GM21786 (cell line): ENCODE data around the gene FKBP1A.

Experiments
- ATAC-seq: cut with Tn5 transposase; IDR thresholded peaks from one replicate; pipeline ENCODE4 v1.9.1; 2021; ENCODE audit not compliant: unreplicated experiment

Gene FKBP1A

GRCh38 chr20:1335961-1336698 is 56.7 kb downstream of the FKBP1A start:
- no peak for ATAC-seq

- no peak for ATAC-seq
Observed at GRCh38 chr20:1334761-1335160, 58.1 kb downstream of the FKBP1A start.

- ATAC-seq = no peak
Observed at GRCh38 chr20:1334370-1334731, 58.5 kb downstream of the FKBP1A start.

- ATAC-seq = no peak
Observed at GRCh38 chr20:1333462-1334369, 59.1 kb downstream of the FKBP1A start.

- no peak for ATAC-seq
Observed at GRCh38 chr20:1332749-1333300, 60.0 kb downstream of the FKBP1A start.

DNA sequence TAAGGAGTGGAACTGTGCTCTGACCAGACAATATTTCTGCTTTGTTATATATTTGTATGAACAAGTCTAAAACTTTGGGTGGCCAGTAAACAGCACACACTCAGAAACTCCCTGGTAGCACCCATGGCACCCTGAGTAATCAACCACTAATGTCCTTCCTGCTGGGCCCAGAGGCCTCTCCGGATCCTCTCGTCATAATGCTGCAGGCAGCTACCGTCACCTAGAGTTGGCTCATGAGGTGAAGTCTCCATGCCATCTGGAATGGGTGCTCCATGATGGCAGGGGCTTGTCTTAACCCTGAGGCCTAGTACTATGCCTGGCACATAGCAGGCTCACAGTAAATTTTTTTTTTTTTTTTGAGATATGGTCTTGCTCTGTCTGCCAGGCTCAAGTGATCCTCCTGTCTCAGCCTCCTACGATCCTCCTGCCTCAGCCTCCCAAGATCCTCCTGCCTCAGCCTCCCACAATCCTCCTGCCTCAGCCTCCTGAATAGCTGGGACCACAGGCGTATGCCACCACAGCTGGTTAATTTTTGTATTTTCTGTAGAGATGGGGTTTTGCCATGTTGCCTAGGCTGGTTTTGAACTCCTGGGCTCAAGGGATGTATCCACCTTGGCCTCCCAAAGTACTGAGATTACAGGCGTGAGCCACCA is 60.9 kb downstream of the FKBP1A start:
- ATAC-seq = no peak

DNA sequence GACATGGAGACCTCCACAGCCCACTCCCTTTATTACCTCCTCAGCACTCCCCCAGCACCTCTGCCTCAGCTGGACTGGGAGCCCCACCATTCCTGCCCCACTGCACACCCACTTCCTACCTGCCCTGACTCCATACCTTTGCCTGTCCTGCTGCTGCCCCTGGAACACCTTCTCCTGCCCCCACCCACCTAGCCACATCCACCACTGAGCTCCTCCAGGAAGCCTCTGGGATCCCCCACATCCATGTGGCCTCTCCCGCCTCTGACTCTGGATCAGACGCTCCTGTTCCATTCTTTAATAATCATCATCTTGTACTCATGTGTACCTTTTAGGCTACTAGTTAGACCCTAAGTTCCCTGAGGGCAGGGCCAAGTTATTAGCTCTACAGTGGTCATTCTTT is 61.8 kb downstream of the FKBP1A start:
- no peak for ATAC-seq

- ATAC-seq = peak; percentile 59
Observed at GRCh38 chr20:1330075-1330830, 62.6 kb downstream of the FKBP1A start.

DNA sequence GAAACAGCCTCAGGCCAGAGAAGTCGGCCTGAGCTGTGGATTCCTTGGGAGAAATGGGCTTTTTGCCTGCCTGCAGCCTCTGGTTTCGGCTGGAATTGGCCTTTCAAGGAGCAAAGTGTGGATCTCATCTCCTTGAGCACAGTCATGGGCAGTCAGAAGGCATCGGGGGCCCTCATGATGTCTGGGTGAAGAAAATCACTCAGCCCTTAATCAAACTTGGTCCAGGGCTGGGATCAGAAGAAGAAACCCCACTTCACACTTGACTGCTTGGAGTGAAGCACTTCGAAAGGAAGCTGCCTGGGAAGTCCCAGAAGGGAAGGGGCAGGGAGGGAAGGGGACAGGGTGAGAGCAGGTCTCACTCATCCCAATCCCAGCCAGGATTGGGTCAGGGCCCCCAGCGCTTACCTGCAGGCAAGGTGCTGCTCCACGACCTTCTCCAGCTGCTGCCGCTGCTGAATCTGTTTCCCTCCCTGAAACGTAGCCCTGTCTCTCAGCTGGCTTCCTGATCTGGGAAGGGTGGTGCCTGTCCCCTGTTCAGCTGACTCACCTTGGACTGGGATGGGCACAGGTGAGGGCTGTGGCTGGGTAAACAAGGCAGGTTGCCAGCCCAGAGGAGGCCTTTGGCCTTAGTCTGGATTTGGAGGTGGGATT is 64.0 kb downstream of the FKBP1A start, which contains the start of gene SDCBP2:
Gene SDCBP2 (minus strand): TSS at position 460 of the 651 bp plus-strand sequence. CDS start 8,723 bp downstream, outside the sequence.
- no peak for ATAC-seq

DNA sequence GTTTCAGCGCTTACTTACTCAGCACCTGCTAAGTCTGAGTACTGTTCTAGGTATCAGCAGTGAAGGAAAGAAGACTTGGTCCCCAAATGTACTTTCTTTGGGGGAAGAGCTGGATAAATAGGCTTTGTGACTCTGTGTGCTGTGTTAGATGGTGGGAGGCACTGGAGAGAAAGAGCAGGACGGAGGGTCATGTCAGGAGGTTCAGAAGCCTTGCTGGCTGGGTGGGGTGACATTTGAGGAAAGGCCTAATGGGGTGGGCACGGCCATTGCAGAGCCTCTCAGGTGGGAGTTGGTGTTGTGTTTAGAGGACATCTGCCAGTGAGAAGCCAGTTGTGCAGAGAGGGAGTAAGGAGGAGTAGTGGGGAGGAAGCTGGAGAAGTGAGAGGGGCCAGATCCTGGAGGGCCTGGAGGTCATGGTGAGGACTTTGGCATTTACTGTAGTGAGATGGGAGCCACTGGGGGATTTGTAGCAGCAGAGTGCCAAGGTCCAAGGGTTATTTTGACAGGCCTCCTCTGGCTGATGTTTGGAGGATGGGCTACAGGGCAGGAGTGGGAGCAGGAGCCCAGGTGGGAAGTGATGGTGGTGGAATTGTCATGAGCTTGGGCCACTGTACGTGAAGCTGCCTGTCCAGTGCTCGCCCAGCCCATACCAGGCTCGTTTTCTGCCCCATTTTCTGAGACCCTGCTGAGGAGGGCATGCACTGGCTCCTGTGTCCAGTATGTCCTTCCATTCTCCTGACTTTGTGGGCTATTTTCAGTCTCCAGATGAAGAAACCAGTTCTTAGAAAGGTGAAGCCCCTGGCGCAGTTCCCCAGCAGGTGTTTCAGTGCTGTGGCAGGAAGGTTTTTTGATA is 64.8 kb downstream of the FKBP1A start:
- no peak for ATAC-seq

- ATAC-seq = no peak
Observed at GRCh38 chr20:1327241-1327653, 65.6 kb downstream of the FKBP1A start.

- ATAC-seq = no peak
Observed at GRCh38 chr20:1326031-1326930, 66.6 kb downstream of the FKBP1A start.

DNA sequence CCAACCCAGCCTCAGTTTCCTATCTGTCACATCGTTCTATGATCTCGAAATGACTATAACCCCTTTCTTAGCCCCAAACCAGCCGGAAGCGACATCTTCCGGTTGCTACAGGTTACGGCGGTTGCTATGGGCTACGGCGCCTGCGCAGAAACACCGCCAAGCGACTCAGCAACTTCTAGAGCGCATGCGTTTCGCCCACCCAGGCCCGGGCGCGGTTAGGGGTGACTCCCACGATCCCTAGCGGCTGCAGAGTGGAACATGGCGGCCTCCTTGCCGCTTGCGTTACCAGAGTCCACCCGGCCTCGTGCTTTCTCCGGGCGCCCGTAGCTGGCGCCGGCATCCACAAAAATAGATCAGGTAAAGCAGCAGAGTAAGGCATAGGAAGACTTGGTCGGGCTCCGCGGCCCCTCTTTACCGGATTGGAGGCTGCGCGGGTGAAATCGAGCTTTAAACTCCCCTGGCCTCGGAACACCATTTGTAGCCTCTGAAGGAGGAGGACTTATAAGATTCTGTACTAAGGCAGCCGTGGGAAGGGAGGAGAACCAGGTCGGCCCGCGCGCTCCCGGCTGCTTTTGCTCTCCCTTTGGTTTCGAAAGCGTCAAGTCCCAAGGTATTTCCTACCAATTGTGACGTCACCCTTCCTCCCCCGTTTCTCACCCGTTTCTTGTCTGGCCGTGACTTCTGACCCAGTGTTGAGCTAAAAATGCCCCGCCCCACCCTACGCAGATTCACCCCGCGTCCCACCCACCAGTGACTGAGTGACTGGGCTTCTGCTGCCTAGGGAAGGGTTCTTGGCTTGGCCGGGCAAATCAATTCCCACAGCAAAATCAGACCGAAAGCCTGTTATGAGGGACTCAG is 67.5 kb downstream of the FKBP1A start:
- ATAC-seq = peak; percentile 82

- no peak for ATAC-seq
Observed at GRCh38 chr20:1324598-1325172, 68.2 kb downstream of the FKBP1A start.

DNA sequence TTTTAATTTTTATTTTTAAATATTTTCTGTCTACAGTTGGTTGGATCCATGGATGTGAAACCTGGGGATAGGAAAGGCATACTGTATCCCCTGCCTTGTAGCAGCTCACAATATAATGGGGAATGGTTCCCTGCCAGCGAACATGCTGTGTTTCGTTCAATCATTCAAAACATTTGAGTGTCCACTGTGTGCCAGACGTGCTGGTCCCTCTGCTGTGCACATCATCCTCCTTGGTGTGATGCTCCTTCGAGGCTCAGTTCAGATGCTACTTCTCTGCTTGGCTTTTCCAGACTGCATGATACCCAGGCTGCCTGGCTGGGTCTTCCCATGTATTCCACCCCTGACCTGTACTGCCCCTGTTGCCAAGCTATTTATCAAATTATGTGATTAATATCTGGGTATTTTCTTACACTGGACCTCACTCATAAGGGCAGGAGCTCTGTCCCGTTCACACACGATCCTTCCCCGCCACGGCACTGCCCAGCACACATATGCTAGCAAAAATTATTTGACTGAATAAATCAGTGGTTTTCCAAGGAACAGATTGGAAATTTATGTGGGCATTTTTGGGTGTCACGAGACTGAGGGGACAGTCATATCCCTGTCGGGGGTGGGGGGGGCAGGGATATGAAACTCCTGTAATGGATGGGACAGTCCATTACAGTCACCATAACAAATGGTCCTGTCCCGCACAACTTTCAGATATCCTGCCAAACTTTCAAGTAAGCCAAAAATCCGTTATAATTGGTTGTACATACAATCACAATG is 68.8 kb downstream of the FKBP1A start:
- ATAC-seq = no peak

GRCh38 chr20:1323256-1323655 is 69.6 kb downstream of the FKBP1A start:
- ATAC-seq = no peak
